ENCODE data around the gene PPP1R14B. TPM values are rescaled to one million over a fixed set of nuclear protein-coding genes. Genes with fewer than 3 reads are reported as not detected.

PPP1R14B gene
- total RNA-seq, 1 experiment from 2014 or later, result 435 TPM

- Histone ChIP-seq H3K9me3 (ENCODE audit: insufficient read depth, low read depth) (no peaks in the 10 kb centered on the region), H3K27ac (no peak overlapping the region), H3K4me2 (no peak overlapping the region), H3K4me1 (replicated peaks; ENCODE audit: insufficient read depth) (peaks cover 8% of the 10 kb centered on the region), H3F3A (ENCODE audit: insufficient read depth, low read depth) (peaks cover 26% of the 10 kb centered on the region), H3K4me3 (no peak overlapping the region), H3K79me2 (ENCODE audit: low read depth) (peaks cover 12% of the 10 kb centered on the region), H3K27me3 (ENCODE audit: insufficient read depth, low read depth) (no peaks in the 10 kb centered on the region), H4K20me1 (ENCODE audit: insufficient read depth) (no peaks in the 10 kb centered on the region; the same call in 1 of the 2 replicates), H2AFZ (no peak overlapping the region), H3K36me3 (ENCODE audit: low read depth) (no peaks in the 10 kb centered on the region), H3K9me2 (ENCODE audit: insufficient read depth) (no peaks in the 10 kb centered on the region)
- TF ChIP-seq EZH2 (IDR thresholded peaks at IDR 0.05; ENCODE audit: low read depth) (no peak), CTCF (conservative IDR thresholded peaks at IDR 0.05) (no peak)
- no TSS peak for BruUV-seq (replicated peaks)
- CTCF ChIA-PET, result no interaction called here
- intact Hi-C loops (cut with micrococcal nuclease; ENCODE audit: unreplicated experiment), result no loop called here
- POLR2A ChIA-PET (ENCODE audit: unreplicated experiment), result interaction anchor here (0.8 kb wide), 1 partner anchor 15 kb away, joined by 5 read pairs; no protein-coding TSS in a partner anchor
- no peak for DNase-seq
These were observed 25.9 kb downstream of the PPP1R14B start for GRCh38 chr11:64220798-64221197.

GRCh38 chr11:64220271-64220670, 26.5 kb downstream of the PPP1R14B start:
- Histone ChIP-seq H2AFZ (no peak overlapping the region), H3K4me1 (replicated peaks; ENCODE audit: insufficient read depth) (peaks cover 6% of the 10 kb centered on the region), H3K4me2 (no peak overlapping the region), H3K36me3 (ENCODE audit: low read depth) (no peaks in the 10 kb centered on the region), H3K9me3 (ENCODE audit: insufficient read depth, low read depth) (no peaks in the 10 kb centered on the region), H3F3A (ENCODE audit: insufficient read depth, low read depth) (peaks cover 30% of the 10 kb centered on the region), H3K4me3 (no peak overlapping the region), H3K27ac (no peak overlapping the region), H3K9me2 (ENCODE audit: insufficient read depth) (no peaks in the 10 kb centered on the region), H4K20me1 (ENCODE audit: insufficient read depth) (no peaks in the 10 kb centered on the region; the same call in 1 of the 2 replicates), H3K27me3 (ENCODE audit: insufficient read depth, low read depth) (no peaks in the 10 kb centered on the region), H3K79me2 (ENCODE audit: low read depth) (peaks cover 7% of the 10 kb centered on the region)
- intact Hi-C loops (cut with micrococcal nuclease; ENCODE audit: unreplicated experiment), result no loop called here
- CTCF ChIA-PET, result no interaction called here
- POLR2A ChIA-PET (ENCODE audit: unreplicated experiment), result no interaction called here
- no TSS peak for BruUV-seq (replicated peaks)
- no peak for TF ChIP-seq EZH2 (IDR thresholded peaks at IDR 0.05; ENCODE audit: low read depth)
- TF ChIP-seq CTCF (conservative IDR thresholded peaks at IDR 0.05), result no peak
- no peak for DNase-seq

- Histone ChIP-seq H3K4me1 (replicated peaks; ENCODE audit: insufficient read depth) (peaks cover under 1% of the 10 kb centered on the region), H3K27me3 (ENCODE audit: insufficient read depth, low read depth) (no peaks in the 10 kb centered on the region), H3K36me3 (ENCODE audit: low read depth) (no peaks in the 10 kb centered on the region), H3K27ac (no peak overlapping the region), H2AFZ (no peak overlapping the region), H3K4me3 (no peak overlapping the region), H4K20me1 (ENCODE audit: insufficient read depth) (no peaks in the 10 kb centered on the region; the same call in 1 of the 2 replicates), H3K9me2 (ENCODE audit: insufficient read depth) (no peaks in the 10 kb centered on the region), H3K9me3 (ENCODE audit: insufficient read depth, low read depth) (no peaks in the 10 kb centered on the region), H3K79me2 (ENCODE audit: low read depth) (peaks cover 2% of the 10 kb centered on the region; the same call in 1 of the 2 replicates), H3K4me2 (no peak overlapping the region), H3F3A (ENCODE audit: insufficient read depth, low read depth) (peaks cover 32% of the 10 kb centered on the region)
- TF ChIP-seq CTCF (conservative IDR thresholded peaks at IDR 0.05) (no peak), EZH2 (IDR thresholded peaks at IDR 0.05; ENCODE audit: low read depth) (no peak)
- ChIA-PET CTCF (interaction anchor here (0.5 kb wide), 1 partner anchor 374 kb away, joined by 3 read pairs; no protein-coding TSS in a partner anchor), POLR2A (ENCODE audit: unreplicated experiment) (no interaction called here)
- intact Hi-C loops (cut with micrococcal nuclease; ENCODE audit: unreplicated experiment), result no loop called here
- DNase-seq, result no peak
- BruUV-seq (replicated peaks), result no TSS peak
These were observed 27.0 kb downstream of the PPP1R14B start for GRCh38 chr11:64219755-64220154.
